Liver (tissue), 3 donors: ENCODE measurements around the gene SNX13.

Experiments used
- EGR1 ChIP-seq, 2 donors: IDR thresholded peaks; 2 replicates each; pipeline ENCODE4 v1.6.1; 2016 to 2018; ENCODE audit warnings: antibody characterized with exemption in 2 of 2, low read depth in 2 of 2
- JUND ChIP-seq, 2 donors: IDR thresholded peaks; 2 replicates each; pipeline ENCODE4 v1.6.1; 2016; ENCODE audit warnings: antibody characterized with exemption in 2 of 2
- RXRA ChIP-seq, 2 donors: IDR thresholded peaks; 2 replicates each; pipeline ENCODE4 v1.6.1; 2017 to 2018; ENCODE audit warnings: antibody characterized with exemption in 2 of 2, mild to moderate bottlenecking in 1 of 2
- SP1 ChIP-seq: IDR thresholded peaks from 2 replicates; pipeline ENCODE4 v1.6.1; 2018; ENCODE audit warnings: antibody characterized with exemption, mild to moderate bottlenecking
- TAF1 ChIP-seq: conservative IDR thresholded peaks from 2 replicates; pipeline ENCODE4 v1.6.1; 2016; ENCODE audit warnings: antibody characterized with exemption, mild to moderate bottlenecking
- TF ChIP-seq, protein P1 (sequence below): fragments of 150-350 bp; IDR thresholded peaks from 2 replicates; pipeline ENCODE4 v1.5.1; 2017; ENCODE audit warnings: improper control_type of control experiment, low read depth, low read length; ENCODE audit not compliant: missing input control
- TF ChIP-seq, protein P2 (sequence below): IDR thresholded peaks from 2 replicates; pipeline ENCODE4 v1.6.1; 2016; ENCODE audit warnings: antibody characterized with exemption
- donor health status: healthy.
- donor health status: healthy.

DNA sequence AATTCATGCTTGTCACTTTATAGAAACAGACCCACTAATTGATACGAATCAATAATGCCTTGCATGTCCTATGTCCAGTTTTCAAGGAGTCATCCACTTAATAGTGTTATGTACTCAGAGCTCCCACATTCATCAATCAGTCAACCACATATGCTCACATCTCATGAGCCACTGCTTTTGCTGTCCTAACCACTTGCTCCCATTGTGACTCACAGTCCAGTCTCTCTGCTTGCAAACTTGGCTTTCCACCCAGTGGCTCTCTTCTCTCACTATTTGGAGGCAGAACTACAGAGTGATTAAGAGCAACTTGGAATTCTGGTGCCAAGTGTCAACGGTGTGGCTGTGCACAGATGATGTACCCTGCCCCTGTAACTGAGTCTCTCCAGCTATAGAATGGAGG lies 166.0 kb downstream of the SNX13 start:
- TF ChIP-seq, protein P1, sequence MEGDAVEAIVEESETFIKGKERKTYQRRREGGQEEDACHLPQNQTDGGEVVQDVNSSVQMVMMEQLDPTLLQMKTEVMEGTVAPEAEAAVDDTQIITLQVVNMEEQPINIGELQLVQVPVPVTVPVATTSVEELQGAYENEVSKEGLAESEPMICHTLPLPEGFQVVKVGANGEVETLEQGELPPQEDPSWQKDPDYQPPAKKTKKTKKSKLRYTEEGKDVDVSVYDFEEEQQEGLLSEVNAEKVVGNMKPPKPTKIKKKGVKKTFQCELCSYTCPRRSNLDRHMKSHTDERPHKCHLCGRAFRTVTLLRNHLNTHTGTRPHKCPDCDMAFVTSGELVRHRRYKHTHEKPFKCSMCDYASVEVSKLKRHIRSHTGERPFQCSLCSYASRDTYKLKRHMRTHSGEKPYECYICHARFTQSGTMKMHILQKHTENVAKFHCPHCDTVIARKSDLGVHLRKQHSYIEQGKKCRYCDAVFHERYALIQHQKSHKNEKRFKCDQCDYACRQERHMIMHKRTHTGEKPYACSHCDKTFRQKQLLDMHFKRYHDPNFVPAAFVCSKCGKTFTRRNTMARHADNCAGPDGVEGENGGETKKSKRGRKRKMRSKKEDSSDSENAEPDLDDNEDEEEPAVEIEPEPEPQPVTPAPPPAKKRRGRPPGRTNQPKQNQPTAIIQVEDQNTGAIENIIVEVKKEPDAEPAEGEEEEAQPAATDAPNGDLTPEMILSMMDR: no peak
- TF ChIP-seq SP1: no peak
- TF ChIP-seq TAF1: no peak
- no peak for TF ChIP-seq JUND (IDR thresholded peaks at IDR 0.05)
- TF ChIP-seq, protein P2, sequence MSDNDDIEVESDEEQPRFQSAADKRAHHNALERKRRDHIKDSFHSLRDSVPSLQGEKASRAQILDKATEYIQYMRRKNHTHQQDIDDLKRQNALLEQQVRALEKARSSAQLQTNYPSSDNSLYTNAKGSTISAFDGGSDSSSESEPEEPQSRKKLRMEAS: no peak
- TF ChIP-seq RXRA (IDR thresholded peaks at IDR 0.05): no peak
- TF ChIP-seq EGR1 (IDR thresholded peaks at IDR 0.05; ENCODE audit: low read depth in 2 of 2): no peak
